NCI-H345 treated with DMSO at 0.1 percent for 48 hours (cell line): ENCODE data around the gene CCNQ.

Experiments used
- DNase-seq: peaks from one replicate; lab custom pipeline; 2025; ENCODE audit not compliant: unreplicated experiment; lab: John Stamatoyannopoulos, UW

Gene CCNQ

GRCh38 chrX:153598541-153599191, at the start of gene CCNQ:
Gene CCNQ (minus strand): TSS chrX:153599139. CDS start chrX:153599073, 66 bp downstream.
- peak; percentile 65 for DNase-seq

- no peak for DNase-seq
Observed at GRCh38 chrX:153647461-153648357, 48.8 kb upstream of the CCNQ start.

- no peak for DNase-seq
Observed at GRCh38 chrX:153646620-153647373, 47.9 kb upstream of the CCNQ start, which contains the start of gene DUSP9. Gene DUSP9 (plus strand): TSS chrX:153647203. CDS start chrX:153647954, 751 bp downstream.

- DNase-seq: no peak
Observed at GRCh38 chrX:153645921-153646488, 47.1 kb upstream of the CCNQ start.

DNA sequence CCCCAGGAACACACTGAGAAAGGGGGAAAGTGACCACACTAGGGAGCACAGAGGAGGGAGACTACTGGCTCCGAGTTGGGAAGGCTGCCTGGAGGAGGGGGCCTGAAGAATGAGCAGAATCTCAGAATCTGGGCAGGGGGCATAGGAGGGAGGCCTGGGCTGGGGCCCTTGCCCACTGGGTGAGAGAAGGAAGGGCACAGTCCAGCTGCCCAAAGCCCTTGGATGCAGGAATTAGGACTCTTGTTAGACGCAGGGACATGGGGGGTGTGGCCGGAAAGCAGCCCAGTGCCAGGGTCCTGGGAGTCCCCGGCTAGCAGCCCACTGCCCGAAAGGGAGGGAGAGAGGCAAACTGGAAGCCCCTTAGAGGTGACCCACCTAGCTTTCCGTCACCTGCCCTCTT, 46.2 kb upstream of the CCNQ start:
- DNase-seq: no peak

- no peak for DNase-seq
Observed at GRCh38 chrX:153644356-153645125, 45.6 kb upstream of the CCNQ start.

DNA sequence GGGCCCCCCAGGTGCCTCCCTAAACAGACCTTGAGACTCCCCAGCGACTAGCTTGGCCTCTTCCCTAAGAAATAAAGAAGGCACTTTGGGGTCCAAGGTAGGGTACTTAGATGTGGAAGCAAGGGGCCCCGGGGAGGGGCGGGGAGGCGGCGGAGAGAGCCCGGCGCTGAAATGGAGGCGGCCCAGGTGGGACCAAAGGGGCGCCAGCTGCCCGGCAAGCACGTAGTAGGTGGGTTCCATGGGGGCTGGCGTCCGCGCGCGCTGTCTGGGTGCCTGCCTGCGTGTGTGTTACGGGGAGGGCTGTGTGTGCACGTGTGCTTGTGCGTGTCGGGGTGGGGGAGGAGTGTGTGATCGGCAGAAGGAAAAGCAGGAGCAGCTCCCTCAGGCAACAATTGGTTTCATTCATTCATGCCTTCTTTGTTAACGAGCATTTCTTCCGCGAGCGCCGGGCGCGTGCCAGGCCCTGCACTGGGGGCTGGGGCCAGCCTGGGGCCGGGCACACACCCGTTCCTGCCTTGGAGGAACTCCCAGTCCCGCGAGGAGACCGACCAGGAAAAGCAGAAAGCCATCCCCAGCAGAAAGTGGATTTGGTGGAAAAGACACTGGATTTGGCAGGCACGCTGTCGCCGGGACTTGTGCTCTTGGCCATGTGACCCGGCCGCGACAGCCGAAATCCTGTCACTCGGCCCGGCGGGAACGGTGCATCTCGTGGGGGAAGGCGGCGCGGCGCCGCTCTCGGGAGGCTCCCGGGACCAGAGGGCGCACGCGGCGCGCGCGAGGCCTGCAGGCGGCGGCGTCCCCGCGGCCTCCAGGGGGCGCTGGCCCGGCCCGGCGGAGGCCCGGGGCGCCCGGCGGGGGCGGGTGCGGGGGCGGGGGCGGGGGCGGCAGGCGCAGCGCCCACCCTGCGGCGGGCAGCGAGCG, 44.8 kb upstream of the CCNQ start:
- DNase-seq: no peak

DNA sequence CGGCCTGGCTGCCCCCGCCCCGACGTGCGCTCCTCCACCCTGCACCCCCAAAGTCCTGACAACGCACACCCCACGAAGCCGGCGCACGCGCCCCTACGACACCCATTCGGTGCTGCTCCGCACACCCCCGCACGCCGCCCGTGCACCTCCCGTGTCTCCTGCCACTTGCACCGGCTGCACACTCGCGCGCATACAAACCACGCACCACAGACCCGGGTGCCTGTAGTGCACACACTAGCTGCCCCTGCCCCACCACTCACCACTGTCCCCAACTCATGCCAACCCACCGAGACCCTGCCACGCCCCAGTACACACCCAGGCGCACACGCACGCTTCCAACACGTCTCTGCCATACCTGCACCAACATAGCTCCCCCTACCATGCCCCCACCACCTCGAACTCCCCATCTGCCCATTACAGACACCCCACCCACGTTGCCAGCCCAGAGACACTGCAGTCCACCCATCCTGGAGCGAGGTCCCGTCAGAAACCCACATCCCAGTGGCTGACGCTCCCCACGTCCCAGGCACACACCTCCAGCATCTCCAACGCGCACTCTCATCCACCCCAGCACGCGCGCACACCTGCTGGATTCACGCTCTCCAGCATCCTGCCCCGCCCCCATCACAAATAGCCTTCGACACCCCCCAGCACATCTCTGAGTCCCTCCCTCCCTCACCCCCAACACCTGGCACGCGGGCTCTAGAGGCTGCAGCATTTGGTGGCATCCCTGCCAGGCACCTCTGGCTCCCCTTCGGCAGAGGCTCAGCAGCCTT, 43.9 kb upstream of the CCNQ start:
- DNase-seq: no peak

DNA sequence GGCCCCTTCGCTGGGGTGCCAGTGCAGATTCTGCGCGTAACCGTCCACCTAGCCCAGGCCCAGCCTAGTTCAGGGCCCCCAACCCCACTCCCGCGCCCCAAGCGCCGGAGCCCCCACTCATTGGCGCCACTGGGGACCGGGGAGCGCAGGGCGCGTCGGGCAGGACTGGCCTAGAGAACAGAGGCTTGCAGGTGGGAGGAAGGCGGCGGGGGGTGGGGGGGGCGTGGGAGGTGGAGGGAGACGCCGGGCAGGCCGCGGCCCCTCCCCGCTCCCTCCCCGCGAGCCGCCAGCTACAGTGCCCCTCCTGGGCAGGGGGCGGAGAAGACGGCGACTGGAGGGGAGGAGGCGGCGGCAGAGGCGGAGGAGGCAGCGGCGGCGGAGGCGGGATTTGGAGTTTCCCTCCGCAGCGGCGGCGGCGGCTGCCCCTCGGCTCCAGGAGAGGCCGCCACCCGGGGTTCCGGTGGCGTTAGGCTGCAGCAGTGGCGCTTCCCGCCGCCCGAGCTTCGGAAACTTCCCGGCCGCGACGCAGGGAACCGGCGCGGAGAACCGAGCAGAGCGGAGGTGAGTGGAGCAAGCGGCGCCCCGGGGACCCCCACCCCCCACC, 43.2 kb upstream of the CCNQ start:
- no peak for DNase-seq

GRCh38 chrX:153641627-153642026, 42.7 kb upstream of the CCNQ start:
- no peak for DNase-seq

DNA sequence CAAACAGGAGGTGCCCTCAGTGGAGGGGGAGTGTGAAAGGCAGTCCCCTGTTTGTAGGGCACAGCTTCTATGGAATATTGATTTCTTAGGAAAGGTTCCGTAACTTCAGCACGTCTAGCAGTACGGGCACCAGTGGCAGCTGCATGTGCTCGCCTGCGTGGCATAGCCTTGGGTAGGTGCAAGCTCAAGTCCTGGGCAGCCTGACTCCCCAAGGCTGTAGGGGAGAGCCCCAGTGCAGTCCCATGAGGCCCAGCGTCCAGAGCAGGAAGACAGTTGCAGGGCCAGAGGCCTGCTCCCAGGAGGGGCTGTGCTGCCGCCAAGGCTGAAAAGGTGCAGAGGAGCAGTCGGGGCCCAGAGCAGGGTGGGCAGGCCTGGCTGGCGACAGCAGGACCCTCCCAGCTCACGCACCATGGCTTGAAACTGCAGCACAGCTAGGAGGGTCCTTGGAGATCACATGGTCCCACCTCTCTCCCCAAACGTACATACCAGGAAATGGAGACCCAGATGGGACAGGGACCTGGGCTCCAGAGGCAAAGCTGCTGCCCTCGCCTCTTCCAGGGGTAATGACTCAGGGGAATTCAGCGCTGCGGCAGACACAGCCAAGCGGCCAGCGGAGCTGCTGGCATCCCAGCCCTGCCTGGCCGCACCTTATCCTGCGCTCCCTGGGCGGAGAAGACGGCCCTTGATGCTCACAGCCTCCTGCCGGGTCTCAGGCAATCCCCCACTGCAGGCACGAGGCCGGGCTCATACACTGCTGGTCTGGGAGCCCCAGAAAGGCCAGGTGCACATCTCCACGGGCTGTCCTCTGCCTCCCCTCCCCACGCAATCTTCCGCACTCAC, 42.0 kb upstream of the CCNQ start:
- DNase-seq: no peak

- DNase-seq: no peak
Observed at GRCh38 chrX:153640045-153640686, 41.2 kb upstream of the CCNQ start.

DNA sequence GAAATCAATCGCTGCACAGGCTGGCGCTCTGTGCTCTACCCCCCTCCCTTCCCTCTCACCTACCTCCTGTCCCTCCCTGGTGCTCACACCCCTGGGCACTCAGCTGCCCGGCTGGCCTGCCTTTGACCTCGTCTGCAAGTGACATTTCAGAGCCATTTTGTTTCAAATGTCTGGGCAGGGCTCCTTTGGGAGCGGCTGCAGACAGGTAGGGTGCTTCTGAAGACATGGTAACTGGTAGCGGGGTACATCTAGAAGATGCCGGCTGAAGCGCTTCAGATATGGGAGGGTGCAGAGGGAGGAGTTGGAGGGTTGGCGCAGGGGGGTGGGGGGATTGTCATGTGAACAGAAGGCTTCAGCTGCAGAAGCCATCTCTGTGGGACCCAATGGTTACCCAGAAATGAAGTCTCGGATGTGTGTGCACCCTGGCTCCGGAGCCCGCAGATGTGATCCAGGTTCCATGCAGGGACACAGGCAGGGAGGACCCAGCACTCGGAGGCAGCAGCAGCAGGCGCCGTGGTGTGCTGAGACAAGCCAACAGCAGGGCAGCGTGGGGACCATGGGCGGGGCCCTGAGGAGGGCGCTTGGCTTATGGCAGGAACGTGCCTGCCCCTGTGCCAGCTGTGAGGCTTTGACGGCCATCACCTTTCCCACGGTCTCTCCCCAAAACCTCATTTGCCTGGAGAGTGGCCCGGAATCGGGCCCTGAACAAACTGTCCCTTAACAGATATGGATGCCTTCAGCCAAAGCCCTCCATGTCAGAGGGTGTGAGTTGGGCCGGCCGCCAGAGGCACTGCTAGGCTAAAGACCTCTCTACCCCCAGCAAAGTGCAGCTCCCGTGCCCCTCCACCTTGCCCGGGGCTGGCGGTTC, 40.5 kb upstream of the CCNQ start:
- no peak for DNase-seq

GRCh38 chrX:153638436-153639176, 39.7 kb upstream of the CCNQ start:
- no peak for DNase-seq

GRCh38 chrX:153638041-153638371, 39.1 kb upstream of the CCNQ start:
- no peak for DNase-seq
